Right lung (tissue), 5 donors: ENCODE data around the gene CLK4. TPM values are rescaled to one million over a fixed set of nuclear protein-coding genes. Genes with fewer than 3 reads are reported as not detected.
"Not testable (repeated sequence)": the region's sequence is repeated elsewhere in the genome, so short reads cannot be mapped to it uniquely, and the experiment has no call there.

Experiments used
- DNase-seq, 2 donors: peaks; one replicate each; pipeline ENCODE4 v3.0.0-alpha.2; 2013
- polyA plus RNA-seq, 5 donors: library from polyadenylated mRNA; unstranded; fragments of 120-200 nt; gene quantifications; one replicate each; pipeline versions ENCODE4 v1.2.1 to v1.2.3, GENCODE V29; 2013; ENCODE audit warnings: inconsistent platforms in 1 of 5, low replicate concordance in 1 of 5; ENCODE audit not compliant: insufficient read length in 5 of 5, insufficient read depth in 1 of 5

The CLK4 gene
- polyA plus RNA-seq, 5 donors = 52.7 to 103 (median 86.7) TPM

DNA sequence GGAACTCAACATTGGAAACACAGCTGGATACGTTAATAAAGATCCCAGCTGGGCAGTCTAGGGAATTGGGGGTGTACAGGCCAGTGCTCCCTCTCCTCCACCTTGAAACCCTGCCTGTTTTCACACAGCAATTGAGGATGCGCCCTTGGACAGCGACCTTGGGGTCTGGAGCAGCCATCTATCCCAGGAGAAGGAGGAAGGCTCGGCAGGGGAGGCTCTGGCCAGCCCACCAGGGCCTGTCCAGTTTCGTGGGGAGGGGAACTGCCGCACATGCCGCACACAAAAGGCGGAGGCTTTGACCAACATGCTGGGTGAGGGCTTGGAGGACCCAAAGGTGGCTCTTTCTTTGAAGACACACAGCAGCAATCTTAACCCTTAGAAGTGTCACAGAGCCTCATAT lies 38.1 kb downstream of the CLK4 start:
- no peak for DNase-seq

GRCh38 chr5:178587763-178588611 lies 38.9 kb downstream of the CLK4 start:
- no peak for DNase-seq

GRCh38 chr5:178586396-178586795 lies 40.5 kb downstream of the CLK4 start:
- no peak for DNase-seq

DNA sequence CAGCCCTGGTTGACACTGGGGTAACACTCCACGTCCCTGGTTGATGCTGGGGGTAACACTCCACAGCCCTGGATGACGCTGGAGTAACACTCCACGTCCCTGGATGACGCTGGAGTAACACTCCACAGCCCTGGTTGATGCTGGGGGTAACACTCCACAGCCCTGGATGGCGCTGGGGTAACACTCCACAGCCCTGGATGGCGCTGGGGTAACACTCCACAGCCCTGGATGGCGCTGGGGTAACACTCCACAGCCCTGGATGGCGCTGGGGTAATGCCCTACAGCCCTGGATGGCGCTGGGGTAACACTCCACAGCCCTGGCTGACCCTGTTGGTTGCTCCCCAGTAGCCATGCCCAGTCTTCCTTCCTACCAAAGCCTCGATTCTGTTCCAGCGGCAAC lies 41.4 kb downstream of the CLK4 start:
- DNase-seq = not testable (repeated sequence)

- DNase-seq = no peak
Measured at GRCh38 chr5:178583279-178583678, 43.6 kb downstream of the CLK4 start.

DNA sequence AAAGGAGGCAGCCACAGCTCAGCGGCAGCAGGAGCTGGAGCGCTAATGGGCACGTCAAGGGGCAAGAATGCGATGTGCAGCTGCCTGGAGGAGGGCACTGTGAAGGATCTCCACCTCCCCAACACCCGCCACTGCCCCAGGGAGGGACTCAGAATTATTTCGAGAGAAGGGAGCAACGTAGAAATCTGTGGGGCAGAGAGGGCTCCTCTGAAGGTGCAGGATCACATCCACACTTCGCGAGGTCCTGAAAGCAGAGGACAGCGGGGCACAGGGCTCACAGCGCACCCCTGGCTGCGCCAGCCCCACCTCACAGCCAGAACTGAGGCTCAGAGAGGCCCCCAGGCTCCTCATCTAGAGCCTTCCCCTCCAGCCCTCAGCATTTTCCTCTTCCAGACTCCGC lies 44.6 kb downstream of the CLK4 start:
- DNase-seq = no peak

DNA sequence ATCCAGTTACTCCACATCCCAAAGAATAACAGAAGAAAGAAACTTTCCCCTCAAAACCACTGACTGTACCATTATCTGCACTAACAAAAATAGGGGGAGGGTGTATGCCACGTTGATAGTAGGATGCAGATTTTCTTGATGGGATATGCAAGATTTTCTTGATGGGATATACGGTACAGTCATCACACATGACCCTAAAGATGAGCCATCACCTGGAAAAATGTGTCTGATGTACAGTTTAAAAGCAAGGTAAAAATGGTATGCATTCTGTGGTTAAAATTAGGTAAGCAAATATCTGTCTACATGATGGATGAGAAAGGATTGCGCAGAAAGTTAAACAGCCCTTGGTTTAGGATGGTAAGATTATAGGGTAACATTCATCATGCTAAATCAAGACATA lies 45.2 kb downstream of the CLK4 start:
- no peak for DNase-seq

DNA sequence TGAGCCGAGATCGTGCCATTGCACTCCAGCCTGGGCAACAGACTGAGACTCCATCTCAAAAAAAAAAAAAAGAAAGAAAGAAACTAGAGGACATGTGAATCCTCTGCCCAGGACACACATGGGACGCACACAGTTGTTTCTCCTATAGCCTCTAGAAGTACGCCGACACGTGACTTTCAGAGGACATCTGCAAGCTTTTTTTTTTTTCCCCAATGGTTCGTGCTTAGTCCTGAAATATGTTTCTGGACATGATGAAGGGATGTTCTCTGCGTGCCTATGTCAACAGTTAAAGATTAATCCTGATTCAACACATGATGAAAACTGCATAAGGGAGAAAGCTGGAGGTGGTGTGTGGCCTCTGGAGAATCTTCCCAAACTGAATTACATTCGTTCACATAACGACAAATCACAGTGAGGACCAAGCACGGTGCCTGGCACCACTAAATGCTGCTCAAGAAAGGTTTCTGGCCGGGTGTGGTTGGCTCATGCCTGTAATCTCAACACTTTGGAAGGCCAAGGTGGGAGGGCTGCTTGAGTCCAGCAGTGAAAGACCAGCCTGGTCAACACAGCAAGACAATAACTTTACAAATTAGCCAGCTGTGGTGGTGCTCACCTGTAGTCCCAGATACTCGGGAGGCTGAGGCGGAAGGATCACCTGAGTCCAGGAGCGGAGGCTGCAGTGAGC lies 46.4 kb downstream of the CLK4 start:
- DNase-seq = no peak

GRCh38 chr5:178577944-178578343 lies 48.9 kb downstream of the CLK4 start:
- no peak for DNase-seq

DNA sequence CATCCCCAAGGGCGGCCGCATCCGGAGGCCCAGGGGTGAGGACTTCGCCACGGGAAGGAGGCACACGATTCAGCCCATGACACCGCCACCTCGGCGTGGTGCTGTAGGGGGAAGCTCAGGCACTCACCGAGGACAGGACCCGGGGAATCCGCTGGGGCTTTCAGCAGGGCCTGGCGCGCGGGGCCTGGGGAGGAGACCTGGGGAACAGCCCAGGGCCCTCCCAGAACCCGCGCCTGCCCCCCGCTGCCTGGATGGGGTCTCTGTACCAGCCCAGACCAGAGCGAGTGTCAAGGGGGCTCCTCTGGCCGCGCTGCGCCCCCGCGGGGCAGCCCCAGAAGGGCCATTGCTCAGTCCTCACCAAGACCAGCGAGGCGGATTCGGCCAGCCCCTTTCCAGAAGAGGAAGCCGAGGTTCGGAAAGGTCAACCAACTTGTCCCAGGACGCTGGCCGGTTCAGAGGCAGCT lies 49.4 kb downstream of the CLK4 start:
- no peak for DNase-seq

GRCh38 chr5:178576591-178577351 lies 50.1 kb downstream of the CLK4 start:
- DNase-seq = no peak

DNA sequence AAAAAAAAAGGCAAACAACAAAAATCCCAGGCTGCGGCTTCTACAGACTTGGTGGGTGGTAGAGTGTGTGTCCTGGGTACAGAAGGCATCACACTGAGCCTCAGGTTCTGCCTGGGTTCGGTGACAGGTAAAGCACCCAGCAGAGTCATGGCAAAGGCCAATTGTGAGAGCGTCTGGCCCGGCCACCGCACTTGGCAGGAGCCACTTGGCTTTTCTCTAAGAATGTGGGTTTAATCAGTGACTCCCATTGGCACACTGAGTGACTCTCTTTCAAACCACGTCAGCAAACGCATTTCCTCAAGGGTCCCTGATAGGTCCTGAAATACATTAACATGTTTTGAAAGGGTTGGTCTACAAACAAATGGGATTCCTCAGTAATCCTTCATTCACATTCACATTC lies 53.6 kb downstream of the CLK4 start:
- no peak for DNase-seq

GRCh38 chr5:178572617-178573016 lies 54.2 kb downstream of the CLK4 start:
- no peak for DNase-seq

DNA sequence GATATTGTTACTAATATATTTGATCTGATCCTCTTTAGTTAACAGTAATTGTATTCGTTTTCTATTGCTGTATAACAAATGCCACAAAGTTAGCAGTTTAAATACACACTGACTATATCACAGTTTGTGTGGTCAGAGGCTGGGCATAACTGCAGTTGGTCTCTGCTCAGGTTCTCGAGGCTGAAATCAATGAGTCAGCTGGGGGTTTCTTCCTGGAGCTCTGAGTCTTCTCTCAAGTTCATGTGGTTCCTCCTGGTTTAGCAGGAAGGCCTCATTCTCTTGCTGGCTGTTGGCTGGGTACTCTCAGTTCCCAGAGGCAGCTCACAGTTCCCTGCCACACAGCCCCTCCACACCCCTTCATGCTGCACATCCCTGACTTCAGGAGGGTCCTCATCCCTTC lies 57.4 kb downstream of the CLK4 start:
- no peak for DNase-seq

DNA sequence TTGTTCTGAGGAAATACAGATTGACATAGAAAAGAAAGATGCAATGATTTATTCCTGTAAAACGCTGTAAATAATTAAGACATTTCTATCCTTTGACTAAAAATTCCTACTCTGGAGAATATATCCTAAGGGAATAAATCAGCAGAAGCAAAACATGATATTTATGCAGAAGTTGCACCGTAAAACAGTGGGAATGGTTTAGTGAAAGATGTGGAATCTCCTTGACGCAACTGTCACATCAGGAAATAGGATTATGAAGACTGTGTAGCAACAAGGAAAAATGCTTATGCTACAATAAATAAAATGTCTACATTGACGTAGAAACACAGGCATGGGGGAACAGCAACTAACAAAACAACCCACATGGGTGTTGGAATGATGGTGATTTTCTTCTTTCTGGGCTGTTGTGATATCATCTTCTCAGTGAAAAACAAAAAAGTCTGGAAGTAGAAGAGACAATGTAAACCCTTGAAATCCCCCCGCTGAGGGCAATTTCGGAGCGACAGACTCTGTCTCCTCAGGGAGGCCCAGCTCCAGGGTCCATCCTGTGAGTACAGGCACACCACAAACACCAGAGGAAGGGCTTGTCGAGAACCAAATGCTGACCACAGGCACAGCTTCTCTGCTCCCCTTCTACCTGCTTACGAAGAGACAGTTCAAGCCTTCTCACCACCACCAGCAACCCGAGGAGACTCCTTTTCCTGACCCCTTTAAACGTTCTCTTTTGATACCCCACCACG lies 61.9 kb downstream of the CLK4 start:
- DNase-seq = no peak

- no peak for DNase-seq
Measured at GRCh38 chr5:178564397-178564796, 62.5 kb downstream of the CLK4 start.

DNA sequence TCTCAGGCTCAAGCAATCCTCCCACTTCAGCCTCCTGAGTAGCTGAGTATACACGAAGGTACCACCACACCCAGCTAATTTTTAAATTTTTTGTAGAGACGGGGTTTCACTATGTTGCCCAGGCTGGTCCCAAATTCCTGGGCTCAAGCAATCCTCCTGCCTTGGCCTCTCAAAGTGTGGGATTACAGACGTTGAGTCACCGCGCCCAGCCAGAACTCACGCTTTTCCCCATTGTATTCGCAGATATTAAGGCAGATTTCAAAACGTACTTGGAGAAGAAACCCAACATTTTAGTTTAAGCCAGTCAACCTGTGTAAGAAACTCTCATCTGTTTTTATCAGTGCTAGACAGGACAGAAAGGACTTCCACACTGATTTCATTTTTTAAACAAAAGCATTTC lies 63.2 kb downstream of the CLK4 start:
- no peak for DNase-seq

GRCh38 chr5:178561746-178562264 lies 65.0 kb downstream of the CLK4 start:
- DNase-seq = no peak

DNA sequence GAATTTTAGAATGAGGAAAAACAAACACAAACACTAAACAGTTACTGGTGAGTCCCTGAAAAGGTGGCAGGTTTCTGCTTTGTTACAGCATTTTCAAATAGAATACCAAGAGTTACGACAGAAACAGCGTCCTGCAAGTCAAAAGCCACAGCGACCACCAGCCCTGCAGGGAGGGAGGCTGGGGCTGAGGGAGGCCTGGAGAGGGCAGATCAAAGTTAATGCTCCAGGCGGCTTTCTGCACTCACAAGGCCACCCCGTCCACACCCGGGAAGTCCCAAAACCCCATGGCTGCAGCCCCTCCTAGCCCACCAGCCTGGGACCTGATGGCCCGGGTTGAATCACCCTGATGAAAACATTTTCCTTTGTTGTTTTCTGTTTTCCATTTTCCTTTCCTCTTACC lies 65.9 kb downstream of the CLK4 start:
- no peak for DNase-seq

DNA sequence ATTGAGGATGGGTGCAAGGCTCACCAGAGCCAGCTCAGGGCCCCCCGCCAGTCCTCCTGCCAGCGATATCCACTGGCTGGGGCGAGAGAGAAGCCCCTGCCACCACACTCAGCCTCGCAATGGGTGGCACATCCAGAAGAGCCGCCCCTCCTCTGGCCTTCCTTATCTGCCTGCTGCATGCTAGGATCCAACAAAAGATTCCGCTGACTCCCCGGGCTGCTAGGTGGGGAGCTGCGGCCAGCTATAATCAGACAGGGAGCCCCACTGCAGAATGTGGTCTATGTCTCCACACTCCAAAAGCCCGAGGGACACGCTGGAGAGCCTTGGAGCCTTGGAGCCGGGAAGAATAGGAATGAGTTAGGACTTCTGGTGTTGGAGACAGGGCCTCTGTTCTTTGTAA lies 69.4 kb downstream of the CLK4 start:
- DNase-seq = no peak

DNA sequence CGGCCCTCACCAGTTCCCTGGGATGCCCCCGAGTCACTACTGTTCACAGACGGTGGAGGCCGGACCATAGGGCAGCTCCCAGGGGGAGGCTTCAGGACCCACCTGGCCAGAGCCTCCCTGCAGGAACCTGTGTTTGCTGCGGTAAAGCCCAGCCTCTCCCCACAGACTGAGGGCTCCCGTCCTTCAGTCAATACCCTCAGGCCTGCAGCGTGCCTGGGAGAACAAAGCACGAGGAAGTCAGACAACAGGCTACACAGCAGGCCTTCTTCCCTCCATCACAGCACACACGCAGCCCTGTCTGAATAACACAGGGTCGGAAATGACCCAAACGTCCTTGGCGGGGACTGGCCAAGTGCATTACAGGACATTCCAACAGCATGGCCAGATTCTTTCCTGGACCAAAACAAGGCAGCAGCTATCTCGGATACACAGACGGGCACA lies 71.1 kb downstream of the CLK4 start:
- no peak for DNase-seq

GRCh38 chr5:178555005-178555404 lies 71.8 kb downstream of the CLK4 start:
- no peak for DNase-seq
